ENCODE measurements around the gene CDK4.
"Not testable (repeated sequence)": the region's sequence is repeated elsewhere in the genome, so short reads cannot be mapped to it uniquely, and the experiment has no call there.

CDK4 gene

GRCh38 chr12:57751788-57752667, at the start of gene CDK4:
Gene CDK4, minus strand, starts transcription at chr12:57752310. Its CDS starts 593 bp downstream, at chr12:57751717.
- DNase-seq, result peak; percentile 98

GRCh38 chr12:57800965-57801364, 48.9 kb upstream of the CDK4 start:
- DNase-seq, result no peak

- DNase-seq, result peak; percentile 67
Observed at GRCh38 chr12:57797933-57798332, 45.8 kb upstream of the CDK4 start.

- no peak for DNase-seq
Observed at GRCh38 chr12:57796996-57797395, 44.9 kb upstream of the CDK4 start.

- DNase-seq, result peak; percentile 51
Observed at GRCh38 chr12:57795354-57795753, 43.2 kb upstream of the CDK4 start.

DNA sequence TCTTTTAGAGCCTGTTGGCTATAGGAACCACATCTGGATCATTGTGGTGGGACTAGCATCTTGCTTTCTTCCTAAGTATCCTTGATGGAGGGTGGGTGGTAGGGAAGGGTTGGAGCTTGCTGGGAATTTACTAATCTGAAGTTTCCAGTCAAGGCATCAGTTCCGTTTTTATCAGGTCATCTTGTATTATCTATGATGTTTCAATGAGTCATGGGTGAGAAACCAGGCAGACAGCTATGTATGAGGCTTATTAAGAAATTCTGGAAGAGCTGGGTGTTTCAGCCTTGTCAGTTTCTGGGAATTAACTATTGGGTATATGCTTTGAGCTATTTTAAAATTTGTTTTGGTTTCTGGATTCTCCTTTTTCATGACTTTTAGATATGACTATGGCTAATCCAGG, 41.8 kb upstream of the CDK4 start:
- peak; percentile 93 for DNase-seq

DNA sequence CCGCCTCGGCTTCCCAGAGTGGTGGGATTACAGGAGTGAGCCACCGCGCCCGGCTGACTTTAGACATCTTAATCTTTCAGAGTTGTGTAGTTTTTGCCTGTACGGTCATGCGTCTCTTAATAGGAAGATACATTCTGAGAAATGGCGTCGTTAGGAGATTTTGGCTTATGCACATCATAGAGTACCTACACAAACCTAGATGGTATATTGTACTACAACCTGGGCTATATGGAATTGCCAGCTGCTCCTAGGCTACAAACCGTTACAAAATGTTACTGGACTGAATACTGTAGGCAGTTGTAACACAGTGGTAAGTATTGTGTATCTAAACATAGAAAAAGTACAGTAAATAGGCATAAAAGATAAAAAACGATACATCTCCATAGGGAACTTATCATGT, 31.8 kb upstream of the CDK4 start:
- DNase-seq, result no peak

DNA sequence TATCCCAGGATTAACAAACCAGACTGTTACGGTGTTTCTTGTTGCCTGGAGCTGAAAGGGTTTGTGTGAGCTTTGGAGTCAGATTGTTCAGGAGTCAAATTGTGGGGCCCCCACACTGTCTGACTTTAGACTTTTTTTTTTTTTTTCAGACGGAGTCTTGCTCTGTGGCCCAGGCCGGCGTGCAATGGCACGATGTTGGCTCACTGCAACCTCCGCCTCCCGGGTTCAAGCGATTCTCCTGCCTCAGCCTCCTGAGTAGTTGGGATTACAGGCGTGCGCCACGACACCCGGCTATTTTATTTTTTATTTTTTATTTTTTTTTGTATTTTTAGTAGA, 31.3 kb upstream of the CDK4 start:
- no peak for DNase-seq

- peak; percentile 98 for DNase-seq
Observed at GRCh38 chr12:57782608-57783465, 30.7 kb upstream of the CDK4 start, which contains the start of gene TSFM. Gene TSFM, plus strand, starts transcription at chr12:57782787. Its CDS starts 15 bp downstream, at chr12:57782802.

DNA sequence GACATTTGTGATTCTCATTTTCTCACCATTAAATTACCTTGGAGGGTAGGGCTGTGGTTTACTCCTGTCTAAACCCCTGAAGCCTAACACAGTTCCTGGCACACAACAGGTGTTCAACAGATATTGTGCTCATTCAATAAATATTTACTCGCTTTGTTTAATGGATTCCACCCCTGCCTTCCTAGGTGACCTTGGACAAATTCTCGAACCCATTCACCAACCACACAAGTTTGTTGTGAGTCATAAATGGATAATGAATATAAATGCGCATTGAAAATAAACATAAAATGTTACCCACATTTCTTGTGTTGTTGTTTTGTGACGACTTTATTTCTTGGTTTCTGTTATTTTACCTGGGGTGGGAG, 30.1 kb upstream of the CDK4 start:
- no peak for DNase-seq

- no peak for DNase-seq
Observed at GRCh38 chr12:57781801-57782200, 29.7 kb upstream of the CDK4 start.

DNA sequence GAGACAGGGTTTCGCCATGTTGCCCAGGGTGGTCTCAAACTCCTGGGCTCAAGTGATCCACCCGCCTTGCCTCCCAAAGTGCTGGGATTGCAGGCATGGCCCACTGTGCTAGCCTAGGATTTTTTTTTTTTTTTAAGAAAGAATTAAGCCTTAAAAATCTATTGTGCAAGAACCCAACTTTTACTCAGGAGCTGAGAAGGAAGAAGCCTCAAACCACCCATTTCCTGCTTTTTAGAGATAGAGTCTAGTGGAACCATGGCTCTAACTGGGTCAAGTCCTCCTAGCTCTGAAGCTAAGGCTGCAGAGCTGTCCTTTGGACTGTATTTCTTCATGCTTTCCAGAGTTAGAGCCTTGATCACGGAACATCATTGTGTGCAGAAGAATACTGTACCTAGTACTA, 29.1 kb upstream of the CDK4 start:
- no peak for DNase-seq

DNA sequence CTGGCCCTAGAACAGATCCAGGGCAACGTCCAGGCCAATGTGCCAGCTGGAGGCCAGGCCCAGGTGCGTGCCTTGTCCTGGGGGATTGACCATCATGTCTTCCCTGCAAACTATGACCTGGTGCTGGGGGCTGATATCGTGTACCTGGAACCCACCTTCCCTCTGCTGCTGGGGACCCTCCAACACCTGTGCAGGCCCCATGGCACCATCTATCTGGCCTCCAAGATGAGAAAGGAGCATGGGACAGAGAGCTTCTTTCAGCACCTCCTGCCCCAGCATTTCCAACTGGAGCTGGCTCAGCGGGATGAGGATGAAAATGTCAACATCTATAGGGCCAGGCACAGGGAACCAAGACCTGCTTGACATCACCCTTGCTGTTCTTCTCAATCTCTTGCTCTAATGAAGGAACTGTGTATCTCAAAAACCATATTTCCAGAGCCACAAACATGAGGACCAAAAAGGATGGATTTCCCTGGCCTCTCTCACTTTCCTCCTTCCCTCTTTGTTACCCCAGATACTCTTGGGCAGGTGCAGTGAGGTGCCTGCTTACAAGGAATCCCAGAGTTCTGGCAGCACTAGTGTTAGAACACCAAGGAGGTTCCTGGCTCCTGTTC, 28.3 kb upstream of the CDK4 start:
- DNase-seq, result no peak

DNA sequence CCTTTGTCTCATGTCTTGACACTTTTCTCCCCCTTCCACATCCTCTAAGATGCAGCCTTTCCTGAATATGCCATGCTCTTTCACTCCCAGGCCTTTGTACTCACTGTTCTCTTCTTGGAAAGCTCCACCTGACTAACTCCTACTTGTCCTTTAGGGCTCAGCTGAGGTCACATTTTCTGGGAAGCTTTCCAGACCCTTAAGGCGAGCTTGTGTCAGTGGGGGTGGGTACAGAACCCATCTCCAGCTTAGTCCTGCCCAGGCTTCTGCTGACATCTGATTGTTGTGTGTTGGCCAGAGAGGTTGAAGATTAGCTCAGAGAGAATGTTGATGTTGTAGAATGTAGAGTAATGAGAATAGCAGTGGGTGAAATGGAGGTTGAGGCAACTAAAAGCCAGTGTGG, 27.6 kb upstream of the CDK4 start:
- no peak for DNase-seq

DNA sequence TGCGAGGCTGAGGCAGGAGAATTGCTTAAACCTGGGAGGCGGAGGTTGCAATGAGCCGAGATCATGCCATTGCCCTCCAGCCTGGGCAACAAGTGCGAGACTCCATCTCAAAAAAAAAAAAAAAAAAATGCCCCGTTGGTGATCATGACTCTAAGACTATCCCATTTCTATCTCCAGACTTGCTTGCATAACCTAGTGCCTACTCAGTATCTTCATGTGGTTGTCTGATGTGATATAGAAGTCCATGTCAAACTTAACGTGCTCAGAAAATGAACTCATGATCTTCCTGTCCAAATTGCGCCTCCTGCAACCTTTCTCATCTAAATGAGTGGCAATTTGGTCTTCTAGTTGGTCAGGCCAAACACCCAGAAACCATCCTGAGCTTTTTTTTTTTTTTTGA, 25.8 kb upstream of the CDK4 start:
- no peak for DNase-seq

DNA sequence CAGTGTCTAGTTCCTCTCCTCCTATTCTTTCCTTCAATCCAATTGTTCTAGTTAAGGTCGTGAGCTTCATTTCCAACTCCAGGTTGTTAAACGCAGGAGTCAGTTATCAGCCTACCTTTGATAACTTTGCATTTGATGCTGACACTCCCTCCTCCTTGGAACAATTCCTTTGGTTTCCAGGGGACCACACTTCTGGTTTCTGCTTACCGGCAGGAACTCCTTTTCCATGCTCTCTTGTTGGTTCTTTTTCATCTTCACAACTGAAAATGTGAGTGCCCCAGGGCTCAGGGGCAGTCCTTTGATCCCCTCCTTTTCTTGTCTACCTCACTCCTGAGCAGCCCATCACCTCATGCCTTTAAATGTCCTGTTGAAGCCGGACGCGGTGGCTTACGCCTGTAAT, 25.3 kb upstream of the CDK4 start:
- no peak for DNase-seq

GRCh38 chr12:57776247-57776587, 24.1 kb upstream of the CDK4 start:
- DNase-seq, result no peak

DNA sequence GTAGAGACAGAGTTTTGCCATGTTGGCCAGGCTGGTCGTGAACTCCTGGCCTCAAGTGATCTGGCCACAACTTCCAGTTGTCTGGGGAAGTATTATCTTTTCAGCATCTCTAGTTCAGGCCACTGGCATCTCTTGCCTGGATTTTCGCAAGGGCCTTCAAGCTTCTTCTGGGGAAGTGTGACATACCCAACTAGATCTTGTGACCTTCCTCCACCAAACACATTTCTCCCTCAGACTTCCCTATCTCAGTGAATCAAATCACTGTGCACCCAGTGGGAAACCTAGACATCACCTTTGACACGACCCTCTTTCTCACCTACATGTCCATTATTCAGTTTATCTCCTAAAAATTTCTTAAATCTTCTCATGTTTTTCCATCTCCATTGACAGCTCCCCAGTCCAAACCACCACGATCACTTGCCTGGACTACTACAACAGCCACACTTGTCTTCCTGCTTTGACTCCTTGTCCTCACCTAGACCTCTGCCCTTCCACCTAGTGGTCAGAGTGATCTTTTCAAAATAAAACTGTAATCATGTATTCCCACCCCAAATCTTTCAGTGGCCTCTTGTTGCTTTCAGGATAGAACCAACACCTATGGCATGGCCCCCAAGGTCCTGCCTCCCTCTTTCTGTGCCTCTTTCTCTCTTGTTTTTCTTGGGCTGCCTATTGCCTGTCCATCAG, 23.6 kb upstream of the CDK4 start:
- peak; percentile 63 for DNase-seq

GRCh38 chr12:57775044-57775443, 22.9 kb upstream of the CDK4 start:
- DNase-seq, result no peak

DNA sequence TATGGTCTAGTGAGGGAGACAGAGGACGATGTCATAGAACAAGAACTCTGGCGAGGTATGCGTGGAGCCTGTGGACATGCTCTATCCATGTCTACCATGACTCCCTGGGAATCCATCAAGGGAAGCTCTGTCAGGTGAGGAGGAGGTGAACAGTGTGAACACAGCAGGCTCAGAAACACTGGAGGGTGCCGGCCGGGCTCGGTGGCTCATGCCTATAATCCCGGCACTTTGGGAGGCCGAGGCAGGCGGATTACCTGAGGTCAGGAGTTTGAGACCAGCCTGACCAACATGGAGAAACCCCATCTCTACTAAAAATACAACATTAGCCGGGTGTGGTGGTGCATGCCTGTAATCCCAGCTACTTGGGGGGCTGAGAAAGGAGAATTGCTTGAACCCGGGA, 22.5 kb upstream of the CDK4 start:
- DNase-seq, result not testable (repeated sequence)

GRCh38 chr12:57772429-57773322, 20.6 kb upstream of the CDK4 start, which contains the start of gene EEF1AKMT3:
Gene EEF1AKMT3, plus strand, starts transcription at chr12:57772614. Its CDS starts 111 bp downstream, at chr12:57772725.
- DNase-seq, result peak; percentile 82

GRCh38 chr12:57771873-57772428, 19.8 kb upstream of the CDK4 start, which contains the start of gene METTL1:
Gene METTL1, minus strand, starts transcription at chr12:57772105. Its CDS starts 22 bp downstream, at chr12:57772083.
- DNase-seq, result peak; percentile 97

All from suppressor macrophage treated with lipopolysaccharide for 4 hours (primary cell).